Fibroblast of lung (primary cell): ENCODE measurements around the gene SLC6A17.
A peak's percentile ranks its signal among the peaks of the same experiment; 100 is the strongest.

ENCODE experiments used
- CTCF ChIP-seq, 2 donors: IDR thresholded peaks in 1 of 2; conservative IDR thresholded peaks in 1 of 2; 1 replicate in 1 of 2; 2 replicates in 1 of 2; pipeline ENCODE4 v1.5.1; 2011 to 2012; ENCODE audit warnings: low read length in 2 of 2, control low read depth in 1 of 2, inconsistent platforms in 1 of 2, low read depth in 1 of 2, mild to moderate bottlenecking in 1 of 2
- EZH2 ChIP-seq: IDR thresholded peaks from 2 replicates; pipeline ENCODE4 v1.5.1; 2012; ENCODE audit warnings: low read length, control low read depth, mild to moderate bottlenecking; ENCODE audit errors: missing control alignments

- no peak for TF ChIP-seq CTCF (conservative IDR thresholded peaks at IDR 0.05 in 1 of 2, IDR thresholded peaks at IDR 0.05 in 1 of 2; ENCODE audit: low read depth in 1 of 2, low read length in 2 of 2)
- peak; percentile 41 for TF ChIP-seq EZH2
Measured at GRCh38 chr1:110130989-110131388, 19.3 kb upstream of the SLC6A17 start.
